ENCODE data around the gene HSBP1L1. TPM values are rescaled to one million over a fixed set of nuclear protein-coding genes. Genes with fewer than 3 reads are reported as not detected.

The HSBP1L1 gene
- total RNA-seq: 10 to 100 TPM in 4 of 5 donors, 1 to 10 TPM in 1; 4.1 to 42.6 (median 23.8) TPM
- polyA plus RNA-seq: 10 to 100 TPM; 51.6 to 62.3 (median 58.7) TPM
- long read RNA-seq, donor 1, transcript HSBP1L1-204 (1 exons, 775 nt): major isoform, 8 of 55 reads
- long read RNA-seq, donor 1, partial matches to known transcripts: 6 of 55 reads
- long read RNA-seq, donor 1, other reads (novel, unspliced or antisense): 37 of 55 reads
- long read RNA-seq, donor 2, transcript HSBP1L1-201 (4 exons, 771 nt): minor isoform, 6 of 17 reads
- long read RNA-seq, donor 2, transcript HSBP1L1-204 (1 exons, 775 nt): major isoform, 9 of 17 reads
- long read RNA-seq, donor 2, partial matches to known transcripts: 0 of 17 reads
- long read RNA-seq, donor 2, other reads (novel, unspliced or antisense): 0 of 17 reads
- long read RNA-seq, donor 3, transcript HSBP1L1-204 (1 exons, 775 nt): major isoform, 17 of 20 reads
- long read RNA-seq, donor 3, partial matches to known transcripts: 0 of 20 reads
- long read RNA-seq, donor 3, other reads (novel, unspliced or antisense): 0 of 20 reads
- long read RNA-seq, donor 4, partial matches to known transcripts: 0 of 3 reads
- long read RNA-seq, donor 4, other reads (novel, unspliced or antisense): 0 of 3 reads
- long read RNA-seq, donor 5, transcript HSBP1L1-201 (4 exons, 771 nt): minor isoform, 5 of 18 reads
- long read RNA-seq, donor 5, transcript HSBP1L1-204 (1 exons, 775 nt): major isoform, 11 of 18 reads
- long read RNA-seq, donor 5, partial matches to known transcripts: 0 of 18 reads
- long read RNA-seq, donor 5, other reads (novel, unspliced or antisense): 0 of 18 reads
- long read RNA-seq, donor 6, transcript HSBP1L1-204 (1 exons, 775 nt): major isoform, 36 of 55 reads
- long read RNA-seq, donor 6, transcript HSBP1L1-201 (4 exons, 771 nt): minor isoform, 7 of 55 reads
- long read RNA-seq, donor 6, transcript HSBP1L1-202 (2 exons, 1,057 nt): minor isoform, 5 of 55 reads
- long read RNA-seq, donor 6, partial matches to known transcripts: 0 of 55 reads
- long read RNA-seq, donor 6, other reads (novel, unspliced or antisense): 5 of 55 reads
- long read RNA-seq, donor 7, transcript HSBP1L1-204 (1 exons, 775 nt): major isoform, 12 of 18 reads
- long read RNA-seq, donor 7, transcript HSBP1L1-201 (4 exons, 771 nt): minor isoform, 5 of 18 reads
- long read RNA-seq, donor 7, partial matches to known transcripts: 0 of 18 reads
- long read RNA-seq, donor 7, other reads (novel, unspliced or antisense): 0 of 18 reads
- long read RNA-seq, donor 8, transcript HSBP1L1-204 (1 exons, 775 nt): major isoform, 12 of 24 reads
- long read RNA-seq, donor 8, partial matches to known transcripts: 6 of 24 reads
- long read RNA-seq, donor 8, other reads (novel, unspliced or antisense): 0 of 24 reads
- long read RNA-seq, donor 9, transcript HSBP1L1-204 (1 exons, 775 nt): major isoform, 13 of 18 reads
- long read RNA-seq, donor 9, partial matches to known transcripts: 0 of 18 reads
- long read RNA-seq, donor 9, other reads (novel, unspliced or antisense): 0 of 18 reads
- long read RNA-seq, donor 10, partial matches to known transcripts: 0 of 10 reads
- long read RNA-seq, donor 10, other reads (novel, unspliced or antisense): 0 of 10 reads

- peak within 1 kb of the TSS; percentile 56 to 69 (median 66) for H3K4me3 ChIP-seq
- WGBS, 5 donors: 2 to 7% (median 2%) methylated on average over 4 to 73 of the region's 73 CpGs
- H3K27ac ChIP-seq: peak within 1 kb of the TSS; percentile 89 to 93 (median 91)
- peaks cover 0 to 5% (median 0%) of the 10 kb centered on the region in 3 donors for H3K27me3 ChIP-seq
- H3K36me3 ChIP-seq: peaks cover 0 to 18% (median 13%) of the 10 kb centered on the region in 4 donors
- intact Hi-C loops (cut with DNase I; ENCODE audit: low total_unique reads): no loop called here
- H3K9me3 ChIP-seq: no peaks in the 10 kb centered on the region
- TF ChIP-seq POLR2A (IDR thresholded peaks at IDR 0.05) (no peak), POLR2AphosphoS5 (IDR thresholded peaks at IDR 0.05) (peak in 2 of 3 donors; percentile 56 to 63), CTCF (IDR thresholded peaks at IDR 0.05) (peak in 4 of 7 experiments; percentile 8 to 40 (median 18)), EP300 (IDR thresholded peaks at IDR 0.05) (no peak)
- H3K4me1 ChIP-seq: peaks cover 13 to 67% (median 26%) of the 10 kb centered on the region in 4 donors
- peak; percentile 87 to 94 for DNase-seq
These were observed at the start of gene HSBP1L1 for GRCh38 chr18:79964330-79965118. Gene HSBP1L1, plus strand, starts transcription at chr18:79964643. Its CDS starts 93 bp downstream, at chr18:79964736.

- intact Hi-C loops (cut with DNase I; ENCODE audit: low total_unique reads): no loop called here
- Histone ChIP-seq H3K27me3 (no peaks in the 10 kb centered on the region), H3K9me3 (no peaks in the 10 kb centered on the region), H3K36me3 (peaks cover 18 to 76% (median 70%) of the 10 kb centered on the region in 4 donors), H3K4me3 (no peak overlapping the region), H3K4me1 (no peaks in the 10 kb centered on the region), H3K27ac (no peak overlapping the region)
- DNase-seq: peak in 1 of 2 donors; percentile 18
- 93 to 96% (median 94%) methylated on average over 45 to 50 of the region's 50 CpGs for WGBS, 5 donors
- no peak for TF ChIP-seq POLR2AphosphoS5 (IDR thresholded peaks at IDR 0.05)
These were observed 49.0 kb upstream of the HSBP1L1 start for GRCh38 chr18:79915161-79916127.

- no peak overlapping the region for H3K4me3 ChIP-seq
- H3K9me3 ChIP-seq: no peaks in the 10 kb centered on the region
- no peaks in the 10 kb centered on the region for H3K4me1 ChIP-seq
- intact Hi-C loops (cut with DNase I; ENCODE audit: low total_unique reads): no loop called here
- H3K27me3 ChIP-seq: no peaks in the 10 kb centered on the region
- no peak for TF ChIP-seq EP300 (IDR thresholded peaks at IDR 0.05)
- no peak overlapping the region for H3K27ac ChIP-seq
- H3K36me3 ChIP-seq: peaks cover 18 to 73% (median 70%) of the 10 kb centered on the region in 4 donors
- 68 to 89% (median 87%) methylated on average over 18 to 26 of the region's 26 CpGs for WGBS, 5 donors
- no peak for DNase-seq
These were observed 48.3 kb upstream of the HSBP1L1 start for GRCh38 chr18:79916128-79916494.

- H3K4me3 ChIP-seq: no peak overlapping the region
- TF ChIP-seq POLR2A (IDR thresholded peaks at IDR 0.05) (no peak), CTCF (IDR thresholded peaks at IDR 0.05) (no peak), POLR2AphosphoS5 (IDR thresholded peaks at IDR 0.05) (no peak), EP300 (IDR thresholded peaks at IDR 0.05) (no peak)
These were observed 47.8 kb upstream of the HSBP1L1 start for GRCh38 chr18:79916546-79917168.

More at GRCh38 chr18:79916546-79917168, 47.8 kb upstream of the HSBP1L1 start:
- DNase-seq: peak in 1 of 2 donors; percentile 7
- 96 to 97% (median 97%) methylated on average over 13 to 24 of the region's 24 CpGs for WGBS, 5 donors
- intact Hi-C loops (cut with DNase I; ENCODE audit: low total_unique reads): no loop called here
- no peaks in the 10 kb centered on the region for H3K4me1 ChIP-seq
- H3K27ac ChIP-seq: no peak overlapping the region
- H3K27me3 ChIP-seq: no peaks in the 10 kb centered on the region
- H3K36me3 ChIP-seq: peaks cover 18 to 70% (median 69%) of the 10 kb centered on the region in 4 donors
- no peaks in the 10 kb centered on the region for H3K9me3 ChIP-seq

All from stomach (tissue), 19 donors.